ENCODE results near the gene SLAIN1.

Gene SLAIN1

GRCh38 chr13:77692746-77693448 is 4.6 kb upstream of the SLAIN1 start:
- DNase-seq (ENCODE audit: insufficient read length, low spot score) (no peak), FAIRE-seq (no peak)
- TF ChIP-seq SPI1 (IDR thresholded peaks at IDR 0.05; ENCODE audit: low read depth, low read length) (no peak), POLR2A (IDR thresholded peaks at IDR 0.05; ENCODE audit: low read depth, low read length) (no peak), TAF1 (IDR thresholded peaks at IDR 0.05; ENCODE audit: low read depth, low read length) (no peak), PAX5 (IDR thresholded peaks at IDR 0.05; ENCODE audit: insufficient read depth, low read length, severe bottlenecking) (no peak), POLR2AphosphoS5 (IDR thresholded peaks at IDR 0.05; ENCODE audit: low read depth, low read length) (no peak), POU2F2 (IDR thresholded peaks at IDR 0.05; ENCODE audit: low read depth, low read length) (no peak)

GRCh38 chr13:77693449-77693940 is 4.0 kb upstream of the SLAIN1 start:
- FAIRE-seq (no peak), DNase-seq (ENCODE audit: insufficient read length, low spot score) (no peak)
- TF ChIP-seq POU2F2 (IDR thresholded peaks at IDR 0.05; ENCODE audit: low read depth, low read length) (no peak), PAX5 (IDR thresholded peaks at IDR 0.05; ENCODE audit: insufficient read depth, low read length, severe bottlenecking) (no peak), TAF1 (IDR thresholded peaks at IDR 0.05; ENCODE audit: low read depth, low read length) (no peak), POLR2AphosphoS5 (IDR thresholded peaks at IDR 0.05; ENCODE audit: low read depth, low read length) (no peak), SPI1 (IDR thresholded peaks at IDR 0.05; ENCODE audit: low read depth, low read length) (no peak), POLR2A (IDR thresholded peaks at IDR 0.05; ENCODE audit: low read depth, low read length) (no peak)

- peak; percentile 82 for FAIRE-seq
- peak; percentile 3 for DNase-seq (ENCODE audit: insufficient read length, low spot score)
- TF ChIP-seq TAF1 (IDR thresholded peaks at IDR 0.05; ENCODE audit: low read depth, low read length) (no peak), POLR2A (IDR thresholded peaks at IDR 0.05; ENCODE audit: low read depth, low read length) (no peak), SPI1 (IDR thresholded peaks at IDR 0.05; ENCODE audit: low read depth, low read length) (no peak), PAX5 (IDR thresholded peaks at IDR 0.05; ENCODE audit: insufficient read depth, low read length, severe bottlenecking) (no peak), POU2F2 (IDR thresholded peaks at IDR 0.05; ENCODE audit: low read depth, low read length) (no peak), POLR2AphosphoS5 (IDR thresholded peaks at IDR 0.05; ENCODE audit: low read depth, low read length) (no peak)
Observed at GRCh38 chr13:77696006-77696878, 1.2 kb upstream of the SLAIN1 start.

- FAIRE-seq (no peak), DNase-seq (ENCODE audit: insufficient read length, low spot score) (no peak)
- no peak for TF ChIP-seq POU2F2 (IDR thresholded peaks at IDR 0.05; ENCODE audit: low read depth, low read length)
- no peak for TF ChIP-seq TAF1 (IDR thresholded peaks at IDR 0.05; ENCODE audit: low read depth, low read length)
- TF ChIP-seq SPI1 (IDR thresholded peaks at IDR 0.05; ENCODE audit: low read depth, low read length), result no peak
- no peak for TF ChIP-seq POLR2A (IDR thresholded peaks at IDR 0.05; ENCODE audit: low read depth, low read length)
- TF ChIP-seq PAX5 (IDR thresholded peaks at IDR 0.05; ENCODE audit: insufficient read depth, low read length, severe bottlenecking), result no peak
- TF ChIP-seq POLR2AphosphoS5 (IDR thresholded peaks at IDR 0.05; ENCODE audit: low read depth, low read length), result no peak
Observed at GRCh38 chr13:77696879-77697216, 639 bp upstream of the SLAIN1 start.

- DNase-seq (ENCODE audit: insufficient read length, low spot score) (peak; percentile 38), FAIRE-seq (peak; percentile 87)
- TF ChIP-seq TAF1 (IDR thresholded peaks at IDR 0.05; ENCODE audit: low read depth, low read length) (no peak), POLR2A (IDR thresholded peaks at IDR 0.05; ENCODE audit: low read depth, low read length) (no peak), POLR2AphosphoS5 (IDR thresholded peaks at IDR 0.05; ENCODE audit: low read depth, low read length) (no peak), PAX5 (IDR thresholded peaks at IDR 0.05; ENCODE audit: insufficient read depth, low read length, severe bottlenecking) (no peak), SPI1 (IDR thresholded peaks at IDR 0.05; ENCODE audit: low read depth, low read length) (no peak), POU2F2 (IDR thresholded peaks at IDR 0.05; ENCODE audit: low read depth, low read length) (no peak)
Observed at GRCh38 chr13:77698201-77699058, 943 bp downstream of the SLAIN1 start.

- DNase-seq (ENCODE audit: insufficient read length, low spot score) (no peak), FAIRE-seq (no peak)
- TF ChIP-seq PAX5 (IDR thresholded peaks at IDR 0.05; ENCODE audit: insufficient read depth, low read length, severe bottlenecking) (no peak), POLR2A (IDR thresholded peaks at IDR 0.05; ENCODE audit: low read depth, low read length) (no peak), POLR2AphosphoS5 (IDR thresholded peaks at IDR 0.05; ENCODE audit: low read depth, low read length) (no peak), TAF1 (IDR thresholded peaks at IDR 0.05; ENCODE audit: low read depth, low read length) (no peak), POU2F2 (IDR thresholded peaks at IDR 0.05; ENCODE audit: low read depth, low read length) (no peak), SPI1 (IDR thresholded peaks at IDR 0.05; ENCODE audit: low read depth, low read length) (no peak)
Observed at GRCh38 chr13:77699059-77699680, 1.7 kb downstream of the SLAIN1 start.

GRCh38 chr13:77701305-77701704 is 3.8 kb downstream of the SLAIN1 start:
- FAIRE-seq (no peak), DNase-seq (ENCODE audit: insufficient read length, low spot score) (no peak)
- TF ChIP-seq TAF1 (IDR thresholded peaks at IDR 0.05; ENCODE audit: low read depth, low read length) (no peak), POU2F2 (IDR thresholded peaks at IDR 0.05; ENCODE audit: low read depth, low read length) (no peak), PAX5 (IDR thresholded peaks at IDR 0.05; ENCODE audit: insufficient read depth, low read length, severe bottlenecking) (no peak), SPI1 (IDR thresholded peaks at IDR 0.05; ENCODE audit: low read depth, low read length) (no peak), POLR2A (IDR thresholded peaks at IDR 0.05; ENCODE audit: low read depth, low read length) (no peak), POLR2AphosphoS5 (IDR thresholded peaks at IDR 0.05; ENCODE audit: low read depth, low read length) (no peak)

- TF ChIP-seq PAX5 (IDR thresholded peaks at IDR 0.05; ENCODE audit: insufficient read depth, low read length, severe bottlenecking) (no peak), TAF1 (IDR thresholded peaks at IDR 0.05; ENCODE audit: low read depth, low read length) (no peak), POU2F2 (IDR thresholded peaks at IDR 0.05; ENCODE audit: low read depth, low read length) (no peak), SPI1 (IDR thresholded peaks at IDR 0.05; ENCODE audit: low read depth, low read length) (no peak), POLR2AphosphoS5 (IDR thresholded peaks at IDR 0.05; ENCODE audit: low read depth, low read length) (no peak), POLR2A (IDR thresholded peaks at IDR 0.05; ENCODE audit: low read depth, low read length) (no peak)
- FAIRE-seq, result no peak
- no peak for DNase-seq (ENCODE audit: insufficient read length, low spot score)
Observed at GRCh38 chr13:77702366-77702765, 4.9 kb downstream of the SLAIN1 start.

All from GM12891 (cell line).